ENCODE data around the gene KCNMA1. TPM values are rescaled to one million over a fixed set of nuclear protein-coding genes. Genes with fewer than 3 reads are reported as not detected.

The KCNMA1 gene
- total and polyA plus RNA-seq, 9 of the 15 experiments (the other 6 are each of a cell fraction or from before 2014, with no cell fraction given): 0.01 to 0.95 (median 0.15) TPM; not detected in 4

GRCh38 chr10:77611221-77611620 lies 26.4 kb downstream of the KCNMA1 start:
- H3K4me2 ChIP-seq (ENCODE audit: insufficient read depth, low read length): no peak overlapping the region
- intact Hi-C loops (cut with micrococcal nuclease) (no loop called here), in situ Hi-C loops (cut with MboI) (no loop called here)
- H3K9ac ChIP-seq (ENCODE audit: insufficient read depth in 1 of 2, low read depth in 2 of 2, low read length in 2 of 2): no peak overlapping the region
- CTCF ChIA-PET (ENCODE audit: low intra/inter-chr PET ratio): no interaction called here
- no TSS peak for BruUV-seq (replicated peaks)
- no peaks in the 10 kb centered on the region for H3K79me2 ChIP-seq (ENCODE audit: control insufficient read depth, insufficient read depth, low read length)
- TF ChIP-seq HDGF (IDR thresholded peaks at IDR 0.05) (no peak), MAZ (CRISPR knock-in tag; conservative IDR thresholded peaks at IDR 0.05 in 1 of 2, IDR thresholded peaks at IDR 0.05 in 1 of 2) (no peak)
- no peak overlapping the region for H3K27ac ChIP-seq (ENCODE audit: extremely low read depth, low read depth, low read length)
- no peaks in the 10 kb centered on the region for H3K9me3 ChIP-seq (replicated peaks; ENCODE audit: control insufficient read depth, insufficient read depth, low read depth, low read length)
- DNase-seq (ENCODE audit: extremely low read depth in 1 of 4, low spot score in 3 of 4) (no peak), FAIRE-seq (no peak), ATAC-seq (no peak)
- 1% methylated on average over 5 of the region's 5 CpGs for WGBS (ENCODE audit: insufficient coverage, low coverage, missing lambda C conversion rate)
- H3K36me3 ChIP-seq (ENCODE audit: control insufficient read depth, insufficient read depth, low read length): no peaks in the 10 kb centered on the region
- H3K9me1 ChIP-seq (ENCODE audit: control insufficient read depth, insufficient read depth, low read length): no peaks in the 10 kb centered on the region
- H2AFZ ChIP-seq (ENCODE audit: low read depth, low read length): no peak overlapping the region
- H3K4me1 ChIP-seq (replicated peaks in 1 of 2; ENCODE audit: control insufficient read depth in 2 of 2, insufficient read depth in 2 of 2, low read length in 2 of 2): no peaks in the 10 kb centered on the region
- POLR2A ChIA-PET: no interaction called here
- no peak overlapping the region for H3K4me3 ChIP-seq
- H4K20me1 ChIP-seq (replicated peaks; ENCODE audit: control insufficient read depth, insufficient read depth, low read length): peaks cover 3% of the 10 kb centered on the region
- H3K27me3 ChIP-seq (ENCODE audit: control insufficient read depth in 2 of 2, insufficient read depth in 2 of 2, low read length in 2 of 2): peaks cover 0 to 17% of the 10 kb centered on the region in 2 experiments; a peak in 3 of 5 replicates

DNA sequence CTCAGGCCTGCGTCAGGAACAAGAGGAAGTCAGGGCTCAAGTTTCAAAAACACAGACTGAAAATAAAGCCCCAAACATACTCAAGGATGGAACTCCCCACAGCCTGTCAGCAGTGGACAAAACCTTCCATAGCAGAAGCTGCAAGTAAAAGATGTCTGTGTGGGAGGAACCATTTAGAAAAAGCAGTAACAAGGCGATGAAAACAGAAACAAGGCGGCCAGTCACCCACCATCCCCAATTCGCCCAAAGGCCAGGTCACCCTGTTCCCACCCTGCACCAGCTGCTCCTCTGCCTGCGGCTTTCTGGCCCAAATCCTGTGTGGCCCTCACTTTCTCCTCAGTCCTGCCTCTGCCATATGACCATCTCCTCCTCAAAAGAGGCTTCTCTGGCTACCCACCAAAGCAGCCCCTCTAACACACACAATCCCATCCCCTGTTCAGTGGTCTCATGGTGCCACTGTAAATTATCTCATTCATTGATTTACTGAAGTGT lies 27.8 kb downstream of the KCNMA1 start:
- no TSS peak for BruUV-seq (replicated peaks)
- Histone ChIP-seq H3K27ac (ENCODE audit: extremely low read depth, low read depth, low read length) (no peak overlapping the region), H2AFZ (ENCODE audit: low read depth, low read length) (no peak overlapping the region), H3K79me2 (ENCODE audit: control insufficient read depth, insufficient read depth, low read length) (no peaks in the 10 kb centered on the region), H3K4me3 (no peak overlapping the region), H3K4me2 (ENCODE audit: insufficient read depth, low read length) (no peak overlapping the region), H3K9ac (ENCODE audit: insufficient read depth in 1 of 2, low read depth in 2 of 2, low read length in 2 of 2) (no peak overlapping the region), H4K20me1 (replicated peaks; ENCODE audit: control insufficient read depth, insufficient read depth, low read length) (no peaks in the 10 kb centered on the region; the same call in none of the 2 replicates), H3K9me1 (ENCODE audit: control insufficient read depth, insufficient read depth, low read length) (no peaks in the 10 kb centered on the region), H3K4me1 (replicated peaks in 1 of 2; ENCODE audit: control insufficient read depth in 2 of 2, insufficient read depth in 2 of 2, low read length in 2 of 2) (no peaks in the 10 kb centered on the region), H3K27me3 (ENCODE audit: control insufficient read depth in 2 of 2, insufficient read depth in 2 of 2, low read length in 2 of 2) (peaks cover 0 to 30% of the 10 kb centered on the region in 2 experiments; a peak in 3 of 5 replicates), H3K36me3 (ENCODE audit: control insufficient read depth, insufficient read depth, low read length) (no peaks in the 10 kb centered on the region), H3K9me3 (replicated peaks; ENCODE audit: control insufficient read depth, insufficient read depth, low read depth, low read length) (no peaks in the 10 kb centered on the region)
- 0% methylated on average over 5 of the region's 5 CpGs for WGBS (ENCODE audit: insufficient coverage, low coverage, missing lambda C conversion rate)
- in situ Hi-C loops (cut with MboI) (no loop called here), intact Hi-C loops (cut with micrococcal nuclease) (no loop called here)
- ChIA-PET POLR2A (no interaction called here), CTCF (ENCODE audit: low intra/inter-chr PET ratio) (no interaction called here)
- ATAC-seq (no peak), DNase-seq (ENCODE audit: extremely low read depth in 1 of 4, low spot score in 3 of 4) (no peak), FAIRE-seq (no peak)
- TF ChIP-seq TEAD2 (tag; IDR thresholded peaks at IDR 0.05): no peak
- TF ChIP-seq NCOA6 (IDR thresholded peaks at IDR 0.05): no peak
- no peak for TF ChIP-seq SAP30 (IDR thresholded peaks at IDR 0.05; ENCODE audit: borderline replicate concordance, insufficient read depth, low read depth, low read length, poor library complexity, severe bottlenecking)
- no peak for TF ChIP-seq ATF1 (CRISPR knock-in tag; IDR thresholded peaks at IDR 0.05)
- no peak for TF ChIP-seq ATF1 (tag; IDR thresholded peaks at IDR 0.05)
- no peak for TF ChIP-seq NFATC3 (IDR thresholded peaks at IDR 0.05)
- TF ChIP-seq RBM22 (IDR thresholded peaks at IDR 0.05; ENCODE audit: low read depth, low read length, poor library complexity, severe bottlenecking): no peak
- no peak for TF ChIP-seq TRIM28 (IDR thresholded peaks at IDR 0.05)
- TF ChIP-seq ARID2 (IDR thresholded peaks at IDR 0.05): no peak
- TF ChIP-seq L3MBTL2 (IDR thresholded peaks at IDR 0.05): no peak
- TF ChIP-seq THRAP3 (IDR thresholded peaks at IDR 0.05; ENCODE audit: borderline replicate concordance): no peak
- TF ChIP-seq ZNF668 (CRISPR knock-in tag; IDR thresholded peaks at IDR 0.05): no peak
- no peak for TF ChIP-seq MLX (CRISPR knock-in tag; conservative IDR thresholded peaks at IDR 0.05)
- no peak for TF ChIP-seq CBFB (CRISPR knock-in tag; IDR thresholded peaks at IDR 0.05)
- TF ChIP-seq RBFOX2 (IDR thresholded peaks at IDR 0.05; ENCODE audit: low read depth, low read length): no peak
- TF ChIP-seq ZFPM2 (CRISPR knock-in tag; IDR thresholded peaks at IDR 0.05): no peak
- TF ChIP-seq POU5F1 (IDR thresholded peaks at IDR 0.05; ENCODE audit: borderline replicate concordance, low read depth, low read length, partially characterized antibody): no peak
